HFF-Myc (cell line): ENCODE measurements around the gene NKX2-4.

Experiments
- DNase-seq: peaks from one replicate; pipeline ENCODE4 v3.0.0-alpha.2; 2011; ENCODE audit warnings: low read depth; ENCODE audit errors: extremely low read depth
- H3K4me3 ChIP-seq: replicated peaks from 2 replicates; pipeline ENCODE4 v1.5.1; 2011; ENCODE audit warnings: low read depth, mild to moderate bottlenecking, control low read depth, low read length
- CTCF ChIP-seq: IDR thresholded peaks from 2 replicates; pipeline ENCODE4 v1.5.1; 2012; ENCODE audit warnings: mild to moderate bottlenecking, low read depth, low read length, control low read depth; ENCODE audit errors: missing control alignments

Gene NKX2-4

GRCh38 chr20:21397341-21398108, at the start of gene NKX2-4:
TSS of gene NKX2-4 (minus strand) at chr20:21397526. CDS start at chr20:21397399, 127 bp downstream.
- DNase-seq = no peak
- no peak within 1 kb of the TSS for H3K4me3 ChIP-seq
- no peak for TF ChIP-seq CTCF

- TF ChIP-seq CTCF = no peak
- DNase-seq = no peak
- H3K4me3 ChIP-seq = no peak overlapping the region
Observed at GRCh38 chr20:21437816-21438215, 40.5 kb upstream of the NKX2-4 start.

- no peak for DNase-seq
- no peak for TF ChIP-seq CTCF
- no peak overlapping the region for H3K4me3 ChIP-seq
Observed at GRCh38 chr20:21437248-21437647, 39.9 kb upstream of the NKX2-4 start.

GRCh38 chr20:21436205-21436604, 38.9 kb upstream of the NKX2-4 start:
- no peak for TF ChIP-seq CTCF
- no peak for DNase-seq

GRCh38 chr20:21435576-21435975, 38.2 kb upstream of the NKX2-4 start:
- no peak for DNase-seq
- no peak for TF ChIP-seq CTCF
- no peak overlapping the region for H3K4me3 ChIP-seq

More at GRCh38 chr20:21436205-21436604, 38.9 kb upstream of the NKX2-4 start:
- H3K4me3 ChIP-seq = no peak overlapping the region

- H3K4me3 ChIP-seq = no peak overlapping the region
- no peak for TF ChIP-seq CTCF
- DNase-seq = no peak
Observed at GRCh38 chr20:21433329-21433890, 36.1 kb upstream of the NKX2-4 start.

- no peak overlapping the region for H3K4me3 ChIP-seq
- TF ChIP-seq CTCF = no peak
- no peak for DNase-seq
Observed at GRCh38 chr20:21432911-21433310, 35.6 kb upstream of the NKX2-4 start.
